CD4-positive, CD25-positive, alpha-beta regulatory T cell (primary cell): ENCODE data around the gene SIK3. TPM values are rescaled to one million over a fixed set of nuclear protein-coding genes. Genes with fewer than 3 reads are reported as not detected.

Source experiments
- ATAC-seq, 2 donors: fragments of 150-1000 bp; cut with Tn5 transposase; one replicate each; pipeline ENCODE4 v1.10.0; 2021; ENCODE audit warnings: low read depth in 2 of 2, moderate number of reproducible peaks in 2 of 2, moderate library complexity in 1 of 2
- DNase-seq, 3 donors: peaks; one replicate each; pipeline versions ENCODE4 v3.0.0 to v3.0.0-alpha.2; 2012 to 2022; ENCODE audit warnings: mixed read lengths in 1 of 3
- H3K27ac ChIP-seq: one replicate; pipeline ENCODE4 v1.7.0; 2013; ENCODE audit warnings: mild to moderate bottlenecking, low read length; ENCODE audit not compliant: insufficient read depth, poor library complexity, severe bottlenecking
- H3K27me3 ChIP-seq: one replicate; pipeline ENCODE4 v1.7.0; 2013; ENCODE audit warnings: low read length; ENCODE audit not compliant: control insufficient read depth, insufficient read depth
- H3K36me3 ChIP-seq: one replicate; pipeline ENCODE4 v1.7.0; 2013; ENCODE audit warnings: mild to moderate bottlenecking, low read length, moderate library complexity; ENCODE audit not compliant: control insufficient read depth, insufficient read depth
- H3K4me1 ChIP-seq: 2 replicates; pipeline ENCODE4 v1.7.0; 2013; ENCODE audit warnings: mild to moderate bottlenecking, low read length; ENCODE audit not compliant: insufficient read depth, control insufficient read depth, poor library complexity, severe bottlenecking
- H3K4me3 ChIP-seq: one replicate; pipeline ENCODE4 v1.7.0; 2013; ENCODE audit warnings: low read depth, mild to moderate bottlenecking, low read length, moderate library complexity
- H3K9me3 ChIP-seq, 2 experiments: 1 replicate in 1 of 2; 2 replicates in 1 of 2; pipeline ENCODE4 v1.7.0; 2013; ENCODE audit warnings: low read length in 2 of 2, mild to moderate bottlenecking in 1 of 2, moderate library complexity in 1 of 2; ENCODE audit not compliant: control insufficient read depth in 2 of 2
- H3K27ac Mint-ChIP-seq, 3 donors: one replicate each; pipeline ENCODE4 v1.8.0; 2020 to 2022; ENCODE audit warnings: mild to moderate bottlenecking in 3 of 3, mixed read lengths in 3 of 3, moderate library complexity in 2 of 3
- H3K27me3 Mint-ChIP-seq: one replicate; pipeline ENCODE4 v1.8.0; 2022; ENCODE audit warnings: mild to moderate bottlenecking, mixed read lengths
- H3K36me3 Mint-ChIP-seq: one replicate; pipeline ENCODE4 v1.8.0; 2020; ENCODE audit warnings: mixed read lengths
- H3K4me1 Mint-ChIP-seq, 4 donors: one replicate each; pipeline ENCODE4 v1.8.0; 2020 to 2022; ENCODE audit warnings: mixed read lengths in 4 of 4, mild to moderate bottlenecking in 1 of 4
- H3K4me3 Mint-ChIP-seq, 4 donors: one replicate each; pipeline ENCODE4 v1.8.0; 2020 to 2022; ENCODE audit warnings: mild to moderate bottlenecking in 4 of 4, mixed read lengths in 4 of 4, moderate library complexity in 3 of 4
- H3K9me3 Mint-ChIP-seq, 7 donors: one replicate each; pipeline ENCODE4 v1.8.0; 2020 to 2022; ENCODE audit warnings: mixed read lengths in 7 of 7, mild to moderate bottlenecking in 3 of 7, moderate library complexity in 2 of 7
- polyA plus RNA-seq, 4 donors: library from polyadenylated mRNA; unstranded; fragments of 300-500 nt; fragmentation: Illumina TruSeq; gene quantifications; one replicate each; pipeline ENCODE4 v1.2.3, GENCODE V29; 2021
- total RNA-seq: library from RNA; stranded (reverse); gene quantifications from one replicate; pipeline ENCODE4 v1.2.3, GENCODE V29; 2022

Gene SIK3
- total and polyA plus RNA-seq, 5 donors from 2014 or later: 7.0 to 55.2 (median 9.4) TPM

GRCh38 chr11:116910378-116910777 is 187.8 kb downstream of the SIK3 start:
- H3K27ac ChIP-seq: no peak overlapping the region
- peaks cover 15% of the 10 kb centered on the region for H3K36me3 Mint-ChIP-seq
- no peaks in the 10 kb centered on the region for H3K9me3 Mint-ChIP-seq
- no peak for DNase-seq
- H3K4me1 Mint-ChIP-seq: peaks cover 0 to 16% (median 9%) of the 10 kb centered on the region in 4 donors
- no peaks in the 10 kb centered on the region for H3K4me1 ChIP-seq
- H3K27me3 Mint-ChIP-seq: no peaks in the 10 kb centered on the region
- H3K36me3 ChIP-seq: peaks cover 5% of the 10 kb centered on the region
- H3K4me3 Mint-ChIP-seq: no peak overlapping the region
- H3K27ac Mint-ChIP-seq: no peak overlapping the region
- H3K4me3 ChIP-seq: no peak overlapping the region
- no peaks in the 10 kb centered on the region for H3K9me3 ChIP-seq
- no peak for ATAC-seq
- no peaks in the 10 kb centered on the region for H3K27me3 ChIP-seq

- H3K27me3 Mint-ChIP-seq: no peaks in the 10 kb centered on the region
- no peak for DNase-seq
- peaks cover 9% of the 10 kb centered on the region for H3K36me3 ChIP-seq
- H3K9me3 Mint-ChIP-seq: no peaks in the 10 kb centered on the region
- H3K4me3 ChIP-seq: no peak overlapping the region
- H3K27ac ChIP-seq: no peak overlapping the region
- H3K4me3 Mint-ChIP-seq: no peak overlapping the region
- H3K4me1 ChIP-seq: no peaks in the 10 kb centered on the region
- peak overlapping the region in 1 of 3 donors; percentile 10 for H3K27ac Mint-ChIP-seq
- no peaks in the 10 kb centered on the region for H3K9me3 ChIP-seq
- H3K27me3 ChIP-seq: no peaks in the 10 kb centered on the region
- peaks cover 15% of the 10 kb centered on the region for H3K36me3 Mint-ChIP-seq
- ATAC-seq: no peak
- H3K4me1 Mint-ChIP-seq: peaks cover 0 to 16% (median 11%) of the 10 kb centered on the region in 4 donors
These were observed 189.0 kb downstream of the SIK3 start for GRCh38 chr11:116909245-116909644.

- DNase-seq (no peak), ATAC-seq (no peak)
- H3K36me3 Mint-ChIP-seq: peaks cover 19% of the 10 kb centered on the region
- H3K27ac Mint-ChIP-seq: no peak overlapping the region
- no peak overlapping the region for H3K4me3 Mint-ChIP-seq
- peaks cover 9% of the 10 kb centered on the region for H3K36me3 ChIP-seq
- H3K27ac ChIP-seq: no peak overlapping the region
- H3K4me1 ChIP-seq: peaks cover 18% of the 10 kb centered on the region
- H3K27me3 ChIP-seq: no peaks in the 10 kb centered on the region
- H3K4me3 ChIP-seq: no peak overlapping the region
- no peaks in the 10 kb centered on the region for H3K27me3 Mint-ChIP-seq
- H3K4me1 Mint-ChIP-seq: peaks cover 9 to 39% (median 28%) of the 10 kb centered on the region in 4 donors
- no peaks in the 10 kb centered on the region for H3K9me3 ChIP-seq
- peaks cover 0 to under 1% (median 0%) of the 10 kb centered on the region in 7 donors for H3K9me3 Mint-ChIP-seq
These were observed 191.7 kb downstream of the SIK3 start for GRCh38 chr11:116906479-116906878.

- peaks cover 0 to 9% (median 1%) of the 10 kb centered on the region in 7 donors for H3K9me3 Mint-ChIP-seq
- no peaks in the 10 kb centered on the region for H3K27me3 Mint-ChIP-seq
- H3K9me3 ChIP-seq: no peaks in the 10 kb centered on the region
- no peak for ATAC-seq
- DNase-seq: no peak
- peaks cover 19 to 31% (median 27%) of the 10 kb centered on the region in 4 donors for H3K4me1 Mint-ChIP-seq
- H3K4me3 Mint-ChIP-seq: no peak overlapping the region
- no peak overlapping the region for H3K27ac ChIP-seq
- H3K36me3 Mint-ChIP-seq: peaks cover 23% of the 10 kb centered on the region
- peaks cover 9% of the 10 kb centered on the region for H3K36me3 ChIP-seq
- peaks cover 20% of the 10 kb centered on the region for H3K4me1 ChIP-seq
- peak overlapping the region; percentile 21 to 80 (median 52) for H3K27ac Mint-ChIP-seq
- H3K4me3 ChIP-seq: no peak overlapping the region
- H3K27me3 ChIP-seq: no peaks in the 10 kb centered on the region
These were observed 195.1 kb downstream of the SIK3 start for GRCh38 chr11:116903090-116903489.

- Histone ChIP-seq H3K27ac (no peak overlapping the region), H3K9me3 (no peaks in the 10 kb centered on the region), H3K27me3 (no peaks in the 10 kb centered on the region), H3K4me3 (peak overlapping the region; percentile 38), H3K36me3 (peaks cover 9% of the 10 kb centered on the region), H3K4me1 (peaks cover 20% of the 10 kb centered on the region)
- peak in 1 of 3 donors; percentile 13 for DNase-seq
- no peaks in the 10 kb centered on the region for H3K27me3 Mint-ChIP-seq
- H3K4me3 Mint-ChIP-seq: peak overlapping the region in 2 of 4 donors; percentile 1 to 3
- H3K9me3 Mint-ChIP-seq: peaks cover 0 to 9% (median 1%) of the 10 kb centered on the region in 7 donors
- ATAC-seq: peak; percentile 25 to 43
- peaks cover 23% of the 10 kb centered on the region for H3K36me3 Mint-ChIP-seq
- H3K27ac Mint-ChIP-seq: peak overlapping the region; percentile 12 to 80 (median 21)
- peaks cover 19 to 31% (median 27%) of the 10 kb centered on the region in 4 donors for H3K4me1 Mint-ChIP-seq
These were observed 196.1 kb downstream of the SIK3 start for GRCh38 chr11:116901964-116902688.

GRCh38 chr11:116901211-116901610 is 197.0 kb downstream of the SIK3 start:
- no peak for DNase-seq
- Histone ChIP-seq H3K27me3 (no peaks in the 10 kb centered on the region), H3K36me3 (peaks cover 13% of the 10 kb centered on the region), H3K9me3 (no peaks in the 10 kb centered on the region), H3K4me1 (peaks cover 20% of the 10 kb centered on the region), H3K4me3 (no peak overlapping the region), H3K27ac (no peak overlapping the region)
- Mint-ChIP-seq H3K4me3 (no peak overlapping the region), H3K36me3 (peaks cover 23% of the 10 kb centered on the region), H3K4me1 (peaks cover 19 to 31% (median 27%) of the 10 kb centered on the region in 4 donors), H3K27ac (peak overlapping the region in 2 of 3 donors; percentile 80 to 81), H3K27me3 (no peaks in the 10 kb centered on the region), H3K9me3 (peaks cover 0 to 9% (median 1%) of the 10 kb centered on the region in 7 donors)
- no peak for ATAC-seq

- peaks cover 0 to 9% (median 0%) of the 10 kb centered on the region in 7 donors for H3K9me3 Mint-ChIP-seq
- H3K36me3 ChIP-seq: peaks cover 35% of the 10 kb centered on the region
These were observed 202.0 kb downstream of the SIK3 start for GRCh38 chr11:116896211-116896610.

More at GRCh38 chr11:116896211-116896610, 202.0 kb downstream of the SIK3 start:
- Histone ChIP-seq H3K27ac (no peak overlapping the region), H3K4me1 (no peaks in the 10 kb centered on the region), H3K4me3 (no peak overlapping the region), H3K27me3 (no peaks in the 10 kb centered on the region), H3K9me3 (no peaks in the 10 kb centered on the region)
- ATAC-seq (no peak), DNase-seq (no peak)
- Mint-ChIP-seq H3K27ac (peak overlapping the region in 1 of 3 donors; percentile 39), H3K4me3 (no peak overlapping the region), H3K4me1 (peaks cover 2 to 18% (median 12%) of the 10 kb centered on the region in 4 donors), H3K27me3 (no peaks in the 10 kb centered on the region), H3K36me3 (peaks cover 48% of the 10 kb centered on the region)
